Non-pigmented ciliary epithelial cell (primary cell): ENCODE results near the gene ANO2.

ENCODE experiments used
- DNase-seq: peaks from one replicate; pipeline ENCODE4 v3.0.0-alpha.2; 2010; ENCODE audit warnings: low read depth

Gene ANO2

GRCh38 chr12:5916785-5917290 lies 28.2 kb downstream of the ANO2 start:
- DNase-seq: no peak

DNA sequence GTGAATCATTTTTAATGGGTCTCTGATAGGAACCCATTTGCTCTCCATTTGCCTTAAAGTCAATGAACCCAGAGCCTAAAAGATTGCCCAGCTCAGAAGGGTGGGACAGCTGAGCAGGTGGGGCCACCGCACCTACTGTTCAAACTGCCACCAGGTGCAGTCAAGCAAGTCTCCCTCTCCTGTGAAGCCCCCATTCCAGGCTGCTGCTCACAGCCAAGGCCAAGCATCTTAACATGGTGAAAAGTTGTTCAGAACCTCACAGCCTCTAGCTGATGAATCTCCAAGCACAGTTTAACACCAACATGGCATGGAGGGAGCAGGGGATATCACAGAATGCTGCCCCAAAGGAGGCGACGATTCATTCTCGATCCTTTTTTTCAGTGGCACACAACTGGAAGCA lies 29.5 kb downstream of the ANO2 start:
- no peak for DNase-seq

DNA sequence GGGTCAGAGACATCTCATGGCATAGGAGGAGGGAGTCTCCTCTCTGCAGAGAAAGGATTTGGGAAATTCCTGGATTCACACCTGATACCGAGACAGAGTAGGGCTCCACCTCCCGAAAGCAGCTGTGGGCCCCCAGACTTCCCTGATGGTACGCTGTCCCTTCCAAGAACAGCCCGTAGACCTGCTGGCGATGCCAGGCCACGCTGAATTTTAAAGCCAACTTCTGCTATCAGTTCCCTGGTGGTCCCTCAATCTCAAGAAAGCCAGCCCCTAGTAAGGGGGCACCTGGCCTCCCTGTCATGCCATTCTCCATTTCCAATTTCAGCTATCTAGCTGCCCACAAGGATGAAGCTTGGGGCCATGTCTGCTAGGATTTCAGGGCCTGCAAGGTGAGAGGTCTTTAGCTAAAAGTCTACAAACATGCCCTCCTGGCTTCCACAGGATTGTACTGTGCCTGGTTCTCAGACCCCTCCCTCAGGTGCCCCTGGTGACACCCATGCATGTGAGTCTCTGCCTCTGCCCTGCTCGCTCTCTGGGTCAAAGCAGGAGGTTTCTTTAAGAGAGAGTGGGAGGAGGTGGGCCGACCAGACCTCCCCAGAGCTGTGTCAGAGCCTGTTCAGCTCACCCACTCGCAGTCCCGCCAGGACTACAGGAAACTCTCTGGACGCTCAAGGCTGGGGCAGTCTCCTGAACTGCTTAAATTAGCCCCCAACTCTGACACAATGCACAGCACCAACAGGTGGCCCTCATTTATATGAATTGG lies 30.5 kb downstream of the ANO2 start:
- DNase-seq: no peak

DNA sequence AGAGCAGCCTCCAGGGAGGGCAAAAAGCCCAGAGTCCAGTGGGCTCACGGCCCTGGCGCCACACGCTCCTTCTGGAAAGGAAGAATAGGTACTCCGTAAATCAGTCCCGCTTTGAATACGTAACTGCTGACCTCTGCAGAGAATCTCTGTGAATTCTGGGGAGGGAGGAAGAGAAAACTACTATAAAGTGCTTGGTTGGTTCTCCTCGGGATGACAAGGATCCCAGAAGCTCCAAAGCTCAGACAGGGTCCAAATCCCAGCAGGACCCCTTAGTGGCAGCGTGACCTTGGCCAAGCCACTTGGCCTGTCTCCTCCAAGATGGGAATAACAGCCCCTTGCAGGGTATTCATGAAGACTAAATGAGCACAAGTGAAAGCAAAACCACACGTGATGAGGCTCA lies 31.7 kb downstream of the ANO2 start:
- DNase-seq: no peak

GRCh38 chr12:5912437-5913334 lies 32.4 kb downstream of the ANO2 start:
- no peak for DNase-seq

DNA sequence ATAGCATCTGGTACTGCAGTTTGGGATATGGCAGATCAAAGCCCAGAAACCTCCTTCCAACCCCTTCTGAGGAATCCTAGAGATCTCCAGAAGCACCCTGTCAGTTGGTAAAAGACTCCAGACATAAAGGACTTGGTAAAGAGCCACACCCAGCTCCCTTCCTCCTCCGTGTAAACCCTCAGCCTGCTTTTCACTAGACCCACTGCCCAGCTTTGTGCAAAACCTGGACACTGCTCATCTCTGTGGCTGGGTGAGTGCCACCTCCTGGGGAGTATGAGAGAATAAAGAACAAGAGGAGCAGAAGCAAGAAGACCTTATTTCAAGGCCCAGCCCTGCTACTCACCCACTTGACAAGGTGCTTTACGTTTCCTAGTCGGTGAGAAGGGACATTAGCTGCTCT lies 33.0 kb downstream of the ANO2 start:
- DNase-seq: no peak

GRCh38 chr12:5910790-5911548 lies 34.1 kb downstream of the ANO2 start:
- no peak for DNase-seq

GRCh38 chr12:5909560-5909959 lies 35.5 kb downstream of the ANO2 start:
- DNase-seq: no peak

DNA sequence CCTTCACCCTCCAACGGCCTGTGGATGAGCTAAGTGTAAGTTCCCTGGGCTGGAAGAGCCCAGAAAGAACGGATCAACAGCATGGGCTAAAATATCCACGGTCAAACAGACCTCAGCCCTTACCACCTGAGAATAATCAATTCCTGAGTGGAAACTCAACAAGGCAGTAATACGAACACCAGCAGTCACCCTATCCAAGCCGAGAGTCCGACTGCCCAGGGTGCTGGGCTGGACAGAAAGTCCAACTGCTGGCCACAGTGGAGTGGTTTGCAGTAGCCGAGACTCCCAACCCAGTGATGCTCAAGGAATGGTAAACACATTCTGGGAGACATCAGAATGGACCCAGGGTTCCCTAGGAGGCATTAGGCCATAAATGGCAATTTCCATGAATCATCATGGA lies 36.8 kb downstream of the ANO2 start:
- DNase-seq: no peak

DNA sequence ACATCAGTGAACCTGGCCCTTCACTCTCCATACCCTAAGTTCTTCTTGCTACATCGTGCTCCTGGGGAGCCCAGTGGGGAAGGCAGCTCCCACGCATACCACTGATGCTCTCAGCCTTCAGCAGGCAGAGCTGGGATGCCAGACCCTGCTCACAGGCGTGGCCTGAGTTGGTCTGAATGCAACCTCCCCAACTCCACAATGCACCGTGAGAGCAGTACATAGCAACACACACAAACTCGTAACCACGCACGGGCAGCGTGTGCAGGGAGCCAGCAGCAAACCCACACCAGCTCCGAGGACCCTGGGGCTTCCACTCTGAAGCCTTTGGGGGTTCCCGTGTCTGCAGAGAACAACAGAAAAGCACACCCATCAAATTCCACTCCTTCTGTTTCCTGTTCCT lies 37.3 kb downstream of the ANO2 start:
- no peak for DNase-seq

DNA sequence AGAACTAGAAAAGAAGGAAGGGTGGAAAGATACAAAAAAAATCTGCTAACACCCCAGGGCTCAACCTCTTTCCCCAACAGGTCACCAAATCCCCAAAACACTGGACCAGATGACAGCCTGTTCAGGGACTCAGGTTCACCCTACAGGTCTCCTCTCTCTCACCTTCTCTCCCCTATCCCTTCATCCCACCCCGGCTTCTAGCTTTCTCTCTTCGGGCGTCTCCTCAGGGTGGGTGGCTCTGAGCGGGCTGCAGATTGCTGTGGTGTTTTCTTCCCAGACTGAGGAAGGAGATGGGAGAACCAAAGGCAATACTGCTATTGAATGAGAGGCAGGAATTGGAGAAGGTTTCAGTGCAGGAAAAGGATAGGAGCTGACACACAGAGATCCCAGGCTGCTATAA lies 39.3 kb downstream of the ANO2 start:
- no peak for DNase-seq

DNA sequence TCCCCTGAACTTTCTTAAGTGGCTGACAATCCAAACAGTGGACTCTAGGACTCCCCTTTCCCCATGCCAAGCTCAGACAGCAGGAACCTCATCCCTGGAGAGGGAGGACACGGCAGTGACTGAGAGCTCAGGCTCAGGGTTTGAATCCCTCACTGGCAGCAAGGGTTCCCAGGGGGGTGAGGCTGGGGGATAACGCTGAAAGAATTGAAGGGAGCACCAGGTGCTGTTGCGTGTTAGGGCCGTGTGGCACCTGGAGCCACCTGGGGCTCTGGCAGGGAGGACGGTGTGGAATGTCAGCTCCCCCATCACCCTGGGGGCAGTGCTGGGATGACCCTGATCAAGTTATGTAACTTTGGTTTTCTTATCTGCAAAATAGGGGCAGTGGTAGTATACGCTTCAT lies 40.1 kb downstream of the ANO2 start:
- no peak for DNase-seq

DNA sequence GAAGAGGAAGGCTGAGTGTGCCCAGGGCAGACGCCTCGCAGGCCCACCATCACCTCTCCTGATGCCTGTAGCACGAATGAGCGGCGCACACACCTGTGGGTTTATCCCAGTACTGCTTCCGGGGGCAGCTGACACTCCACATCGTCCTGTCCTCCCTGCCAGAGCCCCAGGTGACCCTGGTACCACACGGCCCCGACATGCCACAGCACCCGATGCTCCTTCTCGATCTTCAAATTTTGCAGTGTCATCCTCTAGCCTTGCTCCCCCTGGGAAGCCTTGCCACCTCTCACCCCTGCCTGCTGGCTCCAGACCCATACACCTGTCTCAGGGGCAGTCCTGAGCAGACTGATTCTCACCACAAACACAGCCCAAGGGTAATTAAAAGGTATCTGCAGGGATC lies 40.6 kb downstream of the ANO2 start:
- no peak for DNase-seq

DNA sequence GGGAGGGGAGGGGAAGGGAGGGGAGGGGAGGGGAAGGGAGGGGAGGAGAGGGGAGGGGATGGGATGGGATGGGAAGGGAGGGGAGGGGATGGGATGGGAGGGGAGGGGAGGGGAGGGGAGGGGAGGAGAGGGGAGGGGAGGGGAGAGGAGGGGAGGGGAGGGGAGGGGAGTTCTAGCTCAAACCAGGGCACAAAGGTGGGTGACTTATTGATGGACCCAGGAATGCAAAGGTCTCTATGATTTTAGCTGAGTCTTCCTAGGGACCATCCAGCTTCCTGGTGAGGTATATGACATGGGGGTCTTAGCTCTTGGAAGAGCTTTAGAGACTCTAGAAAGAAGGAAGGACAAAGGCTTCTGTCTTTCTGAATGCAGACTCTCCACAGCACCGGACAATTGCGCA lies 42.3 kb downstream of the ANO2 start:
- no peak for DNase-seq

DNA sequence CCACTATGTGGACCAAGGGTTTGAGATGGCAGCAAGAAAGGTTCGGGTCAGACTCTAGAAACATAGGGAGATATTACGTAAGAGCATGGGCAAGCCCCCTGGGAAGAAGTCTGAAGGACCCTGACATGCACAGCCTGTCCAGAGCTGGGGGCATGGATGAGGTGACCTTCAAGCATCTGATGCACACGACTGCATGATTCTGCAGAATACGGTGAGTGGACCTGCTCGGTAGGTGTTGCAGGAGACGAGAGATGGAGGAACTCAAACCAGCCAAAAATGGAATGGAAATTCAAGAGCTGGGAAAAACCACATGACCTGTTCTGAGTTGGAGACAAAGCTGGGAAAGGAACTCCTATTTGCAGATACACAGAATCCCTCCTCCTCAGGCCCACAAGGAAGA lies 43.6 kb downstream of the ANO2 start:
- DNase-seq: no peak

DNA sequence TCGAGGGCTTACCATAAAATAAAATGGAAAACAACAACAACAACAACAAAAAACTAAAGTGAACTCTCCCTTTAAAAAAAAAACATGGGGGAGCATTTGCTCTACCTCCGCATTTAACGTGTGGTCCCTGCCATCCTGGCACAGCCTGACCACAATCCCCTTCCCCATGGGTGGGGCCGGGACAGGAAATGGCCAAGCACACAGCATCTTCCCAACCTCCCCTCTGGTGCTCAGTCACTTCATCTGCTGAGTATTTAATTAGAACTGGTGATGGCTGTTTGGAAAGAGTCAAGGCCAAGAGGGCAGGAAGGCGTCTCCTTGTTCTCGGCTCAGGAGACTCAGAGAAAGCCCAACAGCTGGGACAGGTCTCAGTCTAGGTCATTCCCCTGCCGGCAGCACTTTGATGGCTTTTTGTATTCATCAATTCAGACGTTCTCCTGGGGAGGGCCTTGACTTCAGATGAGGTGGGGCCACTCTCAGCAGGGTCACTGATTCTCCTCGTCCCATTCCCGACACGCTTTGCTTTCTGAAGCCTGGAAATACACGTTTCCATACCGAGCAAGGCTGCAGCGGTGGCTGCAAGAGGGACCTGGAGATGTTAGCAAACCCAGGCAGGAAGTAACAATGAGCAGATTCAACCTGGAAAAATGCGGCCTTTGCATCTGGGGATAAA lies 44.4 kb downstream of the ANO2 start:
- DNase-seq: no peak

GRCh38 chr12:5900076-5900475 lies 45.0 kb downstream of the ANO2 start:
- DNase-seq: no peak

- DNase-seq: no peak
These were observed 45.4 kb downstream of the ANO2 start for GRCh38 chr12:5899675-5900074.

GRCh38 chr12:5898874-5899273 lies 46.2 kb downstream of the ANO2 start:
- no peak for DNase-seq

DNA sequence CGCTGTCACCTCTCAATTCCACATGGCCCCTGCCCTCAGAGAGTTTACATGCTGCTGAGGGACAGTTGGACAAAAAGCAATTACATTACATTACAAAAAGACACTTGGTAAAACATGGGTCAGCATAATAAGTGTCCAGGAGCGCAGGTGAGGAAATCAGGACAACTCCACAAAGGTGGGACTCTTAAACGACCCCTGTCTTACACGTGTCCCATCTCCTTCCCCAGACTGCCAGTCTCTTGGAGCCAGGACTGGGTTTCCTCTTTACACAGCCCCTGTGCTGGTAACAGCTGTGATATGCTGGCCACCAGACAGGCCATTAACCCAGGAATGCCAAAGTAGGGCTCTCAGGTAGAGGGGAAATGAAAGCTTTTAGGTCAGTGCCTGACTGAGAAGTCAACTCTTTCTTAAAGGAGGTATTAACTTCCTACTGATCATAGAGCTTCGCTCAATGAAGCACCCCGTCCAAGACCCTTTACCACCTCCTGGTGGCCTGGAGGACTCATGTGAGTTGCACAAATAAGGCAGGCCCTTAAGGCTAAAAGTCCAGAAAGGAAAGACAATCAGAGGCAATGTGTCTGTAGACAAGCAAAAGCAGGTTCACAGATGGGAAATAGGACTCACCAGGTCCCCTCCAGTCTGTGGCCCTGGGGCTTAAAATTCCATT lies 55.5 kb downstream of the ANO2 start:
- no peak for DNase-seq

GRCh38 chr12:5888816-5889315 lies 56.2 kb downstream of the ANO2 start:
- DNase-seq: no peak
